CD4-positive, alpha-beta T cell (primary cell): Measurements from ENCODE around the gene PPP1R27. TPM values are rescaled to one million over a fixed set of nuclear protein-coding genes. Genes with fewer than 3 reads are reported as not detected.

ENCODE experiments used
- ATAC-seq: fragments of 200-7000 bp; cut with Tn5 transposase; one replicate; pipeline ENCODE4 v1.10.0; 2022; ENCODE audit warnings: mild to moderate bottlenecking; ENCODE audit not compliant: poor library complexity
- CTCF ChIA-PET: fragments of 350-600 bp; sonication (Branson Sonifier 250); formaldehyde crosslinking; loops from one replicate; lab custom pipeline; 2021; ENCODE audit warnings: antibody characterized with exemption, inconsistent platforms; lab: Charles Lee
- POLR2A ChIA-PET: fragments of 350-600 bp; sonication (Branson Sonifier 250); formaldehyde crosslinking; loops from one replicate; lab custom pipeline; 2021; ENCODE audit warnings: antibody characterized with exemption, inconsistent platforms; lab: Charles Lee
- DNase-seq, 14 experiments: peaks; one replicate each; pipeline ENCODE4 v3.0.0-alpha.2; 2013 to 2020; ENCODE audit warnings: mixed read lengths in 2 of 14
- H3K27ac ChIP-seq, 2 donors: one replicate each; pipeline versions ENCODE4 v1.5.1 to v1.7.0; 2013; ENCODE audit warnings: low read length in 2 of 2, low read depth in 1 of 2, mild to moderate bottlenecking in 1 of 2
- H3K27me3 ChIP-seq, 2 experiments: 1 replicate in 1 of 2; 2 replicates in 1 of 2; pipeline versions ENCODE4 v1.6.1 to v1.7.0; 2013; ENCODE audit warnings: low read length in 2 of 2, control low read depth in 1 of 2, mild to moderate bottlenecking in 1 of 2, moderate library complexity in 1 of 2; ENCODE audit not compliant: insufficient read depth in 2 of 2, control insufficient read depth in 1 of 2
- H3K36me3 ChIP-seq: one replicate; pipeline ENCODE4 v1.6.1; 2013; ENCODE audit warnings: low read length, control low read depth; ENCODE audit not compliant: insufficient read depth
- H3K4me1 ChIP-seq: one replicate; pipeline ENCODE4 v1.6.1; 2013; ENCODE audit warnings: low read length, control low read depth; ENCODE audit not compliant: insufficient read depth
- H3K4me3 ChIP-seq: one replicate; pipeline ENCODE4 v1.5.1; 2013; ENCODE audit warnings: mild to moderate bottlenecking, low read length, moderate library complexity
- H3K9me3 ChIP-seq, 2 experiments: 1 replicate in 1 of 2; 2 replicates in 1 of 2; pipeline versions ENCODE4 v1.6.1 to v1.7.0; 2013; ENCODE audit warnings: low read length in 2 of 2, mild to moderate bottlenecking in 2 of 2, control low read depth in 1 of 2, moderate library complexity in 1 of 2; ENCODE audit not compliant: control insufficient read depth in 1 of 2, insufficient read depth in 1 of 2
- H3K27ac Mint-ChIP-seq: one replicate; pipeline ENCODE4 v1.8.0; 2020; ENCODE audit warnings: mixed read lengths
- H3K27me3 Mint-ChIP-seq: one replicate; pipeline ENCODE4 v1.8.0; 2021; ENCODE audit warnings: mixed read lengths
- H3K36me3 Mint-ChIP-seq: one replicate; pipeline ENCODE4 v1.8.0; 2021; ENCODE audit warnings: low read depth, mixed read lengths
- H3K4me1 Mint-ChIP-seq: one replicate; pipeline ENCODE4 v1.8.0; 2021; ENCODE audit warnings: low read depth, mixed read lengths
- H3K4me3 Mint-ChIP-seq: one replicate; pipeline ENCODE4 v1.8.0; 2020; ENCODE audit warnings: mild to moderate bottlenecking, mixed read lengths
- H3K9me3 Mint-ChIP-seq: one replicate; pipeline ENCODE4 v1.8.0; 2020; ENCODE audit warnings: mixed read lengths
- intact Hi-C, 2 experiments: fragments of 100-400 bp; cut with DNase I in 1 of 2; cut with micrococcal nuclease in 1 of 2; formaldehyde crosslinking; loops; one replicate each; pipeline versions ENCODE4 v1.15.1 to v1.9.0; 2023 to 2025; cut with DNase I, micrococcal nuclease
- total RNA-seq, 174 experiments: library from RNA in 2 of 174; stranded (reverse) in 2 of 174; gene quantifications; one replicate each; pipeline ENCODE4 v1.2.3 and lab custom pipeline; 2021 to 2026
- TF ChIP-seq, protein P1 (sequence below): fragments of 200-600 bp; IDR thresholded peaks from one replicate; pipeline ENCODE4 v1.8.0; 2022; ENCODE audit warnings: antibody characterized with exemption, mild to moderate bottlenecking

PPP1R27 gene
- total RNA-seq, 2 experiments from 2014 or later, result not detected

DNA sequence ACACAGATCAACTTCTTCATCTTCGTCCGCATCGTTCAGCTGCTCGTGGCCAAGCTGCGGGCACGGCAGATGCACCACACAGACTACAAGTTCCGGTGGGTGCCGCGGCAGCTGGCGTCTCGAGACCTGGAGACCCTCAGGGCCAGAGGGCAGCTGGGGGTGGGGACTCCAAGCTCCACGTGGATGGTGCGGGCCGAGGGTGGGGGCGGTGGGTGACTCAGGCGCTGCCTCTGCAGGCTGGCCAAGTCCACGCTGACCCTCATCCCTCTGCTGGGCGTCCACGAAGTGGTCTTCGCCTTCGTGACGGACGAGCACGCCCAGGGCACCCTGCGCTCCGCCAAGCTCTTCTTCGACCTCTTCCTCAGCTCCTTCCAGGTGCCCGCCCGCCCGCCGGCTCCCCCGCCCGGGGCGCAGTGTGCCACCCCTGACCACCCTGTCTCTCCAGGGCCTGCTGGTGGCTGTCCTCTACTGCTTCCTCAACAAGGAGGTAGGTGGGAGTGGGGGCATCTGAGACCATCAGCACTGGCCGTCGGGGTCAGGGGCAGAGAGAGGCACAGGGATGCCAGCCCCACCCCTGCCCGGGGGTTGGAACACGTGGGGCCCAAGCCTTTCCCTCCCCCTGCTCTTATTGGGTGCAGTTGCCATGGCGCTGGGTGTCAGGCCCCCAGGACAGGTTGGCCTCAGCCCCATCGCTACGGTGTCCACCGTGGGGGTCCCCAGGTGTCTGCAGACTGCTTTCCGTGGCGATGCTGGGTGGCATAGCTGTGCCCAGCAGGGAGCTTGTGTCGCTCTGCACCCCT, 22.1 kb downstream of the PPP1R27 start:
- no peak for DNase-seq
- Mint-ChIP-seq H3K4me3 (no peak overlapping the region), H3K9me3 (no peaks in the 10 kb centered on the region), H3K4me1 (no peaks in the 10 kb centered on the region), H3K36me3 (no peaks in the 10 kb centered on the region), H3K27ac (no peak overlapping the region), H3K27me3 (peaks cover 27% of the 10 kb centered on the region)
- no peaks in the 10 kb centered on the region for H3K36me3 ChIP-seq
- peaks cover 2 to 18% of the 10 kb centered on the region in 2 experiments for H3K27me3 ChIP-seq
- H3K27ac ChIP-seq, result no peak overlapping the region
- H3K9me3 ChIP-seq, result no peaks in the 10 kb centered on the region
- no peaks in the 10 kb centered on the region for H3K4me1 ChIP-seq
- ATAC-seq, result no peak
- POLR2A ChIA-PET, result interaction anchor here (0.6 kb wide), 1 partner anchor 21 kb away, joined by 3 read pairs; no protein-coding TSS in a partner anchor
- no peak overlapping the region for H3K4me3 ChIP-seq
- TF ChIP-seq, protein P1, sequence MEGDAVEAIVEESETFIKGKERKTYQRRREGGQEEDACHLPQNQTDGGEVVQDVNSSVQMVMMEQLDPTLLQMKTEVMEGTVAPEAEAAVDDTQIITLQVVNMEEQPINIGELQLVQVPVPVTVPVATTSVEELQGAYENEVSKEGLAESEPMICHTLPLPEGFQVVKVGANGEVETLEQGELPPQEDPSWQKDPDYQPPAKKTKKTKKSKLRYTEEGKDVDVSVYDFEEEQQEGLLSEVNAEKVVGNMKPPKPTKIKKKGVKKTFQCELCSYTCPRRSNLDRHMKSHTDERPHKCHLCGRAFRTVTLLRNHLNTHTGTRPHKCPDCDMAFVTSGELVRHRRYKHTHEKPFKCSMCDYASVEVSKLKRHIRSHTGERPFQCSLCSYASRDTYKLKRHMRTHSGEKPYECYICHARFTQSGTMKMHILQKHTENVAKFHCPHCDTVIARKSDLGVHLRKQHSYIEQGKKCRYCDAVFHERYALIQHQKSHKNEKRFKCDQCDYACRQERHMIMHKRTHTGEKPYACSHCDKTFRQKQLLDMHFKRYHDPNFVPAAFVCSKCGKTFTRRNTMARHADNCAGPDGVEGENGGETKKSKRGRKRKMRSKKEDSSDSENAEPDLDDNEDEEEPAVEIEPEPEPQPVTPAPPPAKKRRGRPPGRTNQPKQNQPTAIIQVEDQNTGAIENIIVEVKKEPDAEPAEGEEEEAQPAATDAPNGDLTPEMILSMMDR, result no peak
- intact Hi-C loops, result no loop called here
- CTCF ChIA-PET, result no interaction called here

DNA sequence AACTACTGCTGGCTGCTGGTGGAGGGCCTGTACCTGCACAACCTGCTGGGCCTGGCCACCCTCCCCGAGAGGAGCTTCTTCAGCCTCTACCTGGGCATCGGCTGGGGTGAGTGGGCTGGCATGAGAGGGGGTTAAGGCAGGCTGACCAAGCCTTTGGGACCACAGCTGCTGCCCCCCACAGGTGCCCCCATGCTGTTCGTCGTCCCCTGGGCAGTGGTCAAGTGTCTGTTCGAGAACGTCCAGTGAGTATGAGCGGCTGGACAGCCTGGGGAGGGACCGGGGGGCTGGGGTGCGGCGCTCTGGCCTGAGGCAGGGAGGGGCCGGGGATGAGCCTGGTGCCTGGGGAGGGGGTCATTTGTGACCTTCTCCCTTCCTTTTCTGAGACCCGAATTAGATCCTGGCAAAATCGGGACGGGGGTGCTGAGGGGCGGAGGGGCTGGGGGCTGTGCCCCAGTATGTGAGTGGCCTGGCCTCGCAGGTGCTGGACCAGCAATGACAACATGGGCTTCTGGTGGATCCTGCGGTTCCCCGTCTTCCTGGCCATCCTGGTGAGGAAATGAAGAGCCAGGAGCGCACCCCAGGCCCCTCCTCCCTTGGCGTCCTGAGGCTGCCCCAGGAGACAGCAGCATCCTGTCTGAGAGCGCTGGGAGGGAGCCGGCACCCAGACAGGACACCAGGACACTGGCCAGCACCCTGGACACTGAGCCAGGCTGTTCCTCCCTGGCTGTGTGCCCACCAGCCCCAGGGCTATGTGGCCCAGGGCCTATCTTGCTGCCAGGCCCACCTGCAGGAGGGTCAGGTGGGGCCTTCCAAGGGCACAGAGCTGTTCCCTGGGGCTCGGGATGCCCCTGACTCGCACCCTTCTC, 22.9 kb downstream of the PPP1R27 start:
- DNase-seq, result no peak
- H3K4me1 Mint-ChIP-seq, result no peaks in the 10 kb centered on the region
- no peaks in the 10 kb centered on the region for H3K9me3 Mint-ChIP-seq
- H3K27ac Mint-ChIP-seq, result no peak overlapping the region
- no peak overlapping the region for H3K27ac ChIP-seq
- no peak overlapping the region for H3K4me3 Mint-ChIP-seq
- no peaks in the 10 kb centered on the region for H3K36me3 Mint-ChIP-seq
- H3K9me3 ChIP-seq, result no peaks in the 10 kb centered on the region
- intact Hi-C loops, result no loop called here
- no peaks in the 10 kb centered on the region for H3K4me1 ChIP-seq
- TF ChIP-seq, protein P1, result no peak
- no peak for ATAC-seq
- ChIA-PET CTCF (no interaction called here), POLR2A (no interaction called here)
- peaks cover 6 to 21% of the 10 kb centered on the region in 2 experiments for H3K27me3 ChIP-seq
- no peaks in the 10 kb centered on the region for H3K36me3 ChIP-seq
- H3K27me3 Mint-ChIP-seq, result peaks cover 23% of the 10 kb centered on the region
- H3K4me3 ChIP-seq, result no peak overlapping the region

DNA sequence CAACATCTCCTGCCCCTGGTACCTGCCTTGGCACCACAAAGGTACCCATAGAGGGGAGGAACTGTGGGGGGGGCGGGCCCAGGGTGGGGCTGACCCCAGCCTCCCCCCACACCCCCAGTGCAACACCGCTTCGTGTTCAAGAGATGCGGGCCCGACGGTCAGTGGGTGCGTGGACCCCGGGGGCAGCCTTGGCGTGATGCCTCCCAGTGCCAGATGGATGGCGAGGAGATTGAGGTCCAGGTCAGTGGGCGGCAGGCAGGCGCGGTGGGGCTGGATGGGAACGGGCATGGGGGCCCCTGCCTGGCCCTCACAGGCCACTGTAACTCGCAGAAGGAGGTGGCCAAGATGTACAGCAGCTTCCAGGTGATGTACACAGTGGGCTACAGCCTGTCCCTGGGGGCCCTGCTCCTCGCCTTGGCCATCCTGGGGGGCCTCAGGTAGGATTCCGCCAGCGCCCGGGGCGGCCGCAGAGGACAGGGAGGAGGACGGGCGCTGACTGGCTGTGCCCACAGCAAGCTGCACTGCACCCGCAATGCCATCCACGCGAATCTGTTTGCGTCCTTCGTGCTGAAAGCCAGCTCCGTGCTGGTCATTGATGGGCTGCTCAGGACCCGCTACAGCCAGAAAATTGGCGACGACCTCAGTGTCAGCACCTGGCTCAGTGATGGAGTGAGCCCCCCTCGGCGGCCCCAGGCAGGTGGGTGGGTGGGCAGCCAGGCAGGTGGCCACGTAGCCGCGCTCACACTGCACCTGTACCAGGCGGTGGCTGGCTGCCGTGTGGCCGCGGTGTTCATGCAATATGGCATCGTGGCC, 23.8 kb downstream of the PPP1R27 start:
- peaks cover 25% of the 10 kb centered on the region for H3K27me3 Mint-ChIP-seq
- no peak overlapping the region for H3K4me3 Mint-ChIP-seq
- H3K4me3 ChIP-seq, result no peak overlapping the region
- H3K27me3 ChIP-seq, result peaks cover 9 to 23% of the 10 kb centered on the region in 2 experiments
- TF ChIP-seq, protein P1, result no peak
- H3K36me3 Mint-ChIP-seq, result no peaks in the 10 kb centered on the region
- no peak overlapping the region for H3K27ac Mint-ChIP-seq
- H3K27ac ChIP-seq, result no peak overlapping the region
- ChIA-PET CTCF (no interaction called here), POLR2A (no interaction called here)
- peaks cover 0 to 4% of the 10 kb centered on the region in 2 experiments for H3K9me3 ChIP-seq
- H3K4me1 Mint-ChIP-seq, result no peaks in the 10 kb centered on the region
- intact Hi-C loops, result no loop called here
- H3K4me1 ChIP-seq, result no peaks in the 10 kb centered on the region
- no peaks in the 10 kb centered on the region for H3K9me3 Mint-ChIP-seq
- ATAC-seq (no peak), DNase-seq (no peak)
- no peaks in the 10 kb centered on the region for H3K36me3 ChIP-seq
